Hepatocyte (in vitro differentiated cells): ENCODE results near the gene GEMIN4. TPM values are rescaled to one million over a fixed set of nuclear protein-coding genes. Genes with fewer than 3 reads are reported as not detected.

ENCODE experiments used
- DNase-seq: peaks from one replicate; pipeline ENCODE4 v3.0.0-alpha.2; 2016; ENCODE audit warnings: low spot score
- H2AFZ ChIP-seq: fragments of 200-600 bp; sonication (generic); 2 replicates; pipeline ENCODE4 v1.6.0; 2016; ENCODE audit warnings: antibody characterized with exemption, mild to moderate bottlenecking
- H3K27ac ChIP-seq: fragments of 200-600 bp; sonication (generic); 2 replicates; pipeline ENCODE4 v1.5.1; 2016; ENCODE audit warnings: mild to moderate bottlenecking
- H3K27me3 ChIP-seq: fragments of 200-600 bp; sonication (generic); 2 replicates; pipeline ENCODE4 v1.6.1; 2016
- H3K36me3 ChIP-seq: fragments of 200-600 bp; sonication (generic); replicated peaks from 2 replicates; pipeline ENCODE4 v1.5.1; 2016; ENCODE audit warnings: low read depth; ENCODE audit not compliant: insufficient read depth
- H3K4me1 ChIP-seq: fragments of 200-600 bp; sonication (generic); 2 replicates; pipeline ENCODE4 v1.5.1; 2016; ENCODE audit warnings: mild to moderate bottlenecking, moderate library complexity; ENCODE audit not compliant: insufficient read depth
- H3K4me2 ChIP-seq: fragments of 200-600 bp; sonication (generic); 2 replicates; pipeline ENCODE4 v1.6.0; 2016
- H3K4me3 ChIP-seq: fragments of 200-600 bp; sonication (generic); 2 replicates; pipeline ENCODE4 v1.5.1; 2016; ENCODE audit warnings: mild to moderate bottlenecking
- H3K79me2 ChIP-seq: fragments of 200-600 bp; sonication (generic); 2 replicates; pipeline ENCODE4 v1.6.0; 2017; ENCODE audit warnings: mild to moderate bottlenecking
- H3K9me2 ChIP-seq: fragments of 200-600 bp; sonication (generic); replicated peaks from 2 replicates; pipeline ENCODE4 v1.6.0; 2017; ENCODE audit warnings: mild to moderate bottlenecking; ENCODE audit not compliant: insufficient read depth
- H3K9me3 ChIP-seq: fragments of 200-600 bp; sonication (generic); 2 replicates; pipeline ENCODE4 v1.5.1; 2016; ENCODE audit warnings: low read depth, mild to moderate bottlenecking
- H4K20me1 ChIP-seq: fragments of 200-600 bp; sonication (generic); 2 replicates; pipeline ENCODE4 v1.6.0; 2016; ENCODE audit warnings: mild to moderate bottlenecking; ENCODE audit not compliant: insufficient read depth, poor library complexity, severe bottlenecking
- CTCF ChIP-seq: fragments of 200-600 bp; sonication (generic); IDR thresholded peaks from 2 replicates; pipeline ENCODE4 v1.5.1; 2016; ENCODE audit warnings: antibody characterized with exemption, mild to moderate bottlenecking; ENCODE audit not compliant: poor library complexity
- EZH2 ChIP-seq: fragments of 200-600 bp; sonication (generic); IDR thresholded peaks from 2 replicates; pipeline ENCODE4 v1.6.1; 2016; ENCODE audit warnings: antibody characterized with exemption, mild to moderate bottlenecking, borderline replicate concordance
- EZH2phosphoT487 ChIP-seq: fragments of 200-600 bp; sonication (generic); IDR thresholded peaks from one replicate; pipeline ENCODE4 v1.6.1; 2018; ENCODE audit warnings: antibody characterized with exemption, mild to moderate bottlenecking, low read depth, moderate library complexity; ENCODE audit not compliant: unreplicated experiment, severe bottlenecking
- WGBS: methylation state at CpG from one replicate; pipeline ENCODE4 v1.1.6; 2016; ENCODE audit warnings: low lambda C conversion rate; ENCODE audit errors: missing lambda C conversion rate; 5-methylcytosine and 5-hydroxymethylcytosine counted together
- polyA plus RNA-seq: library from polyadenylated mRNA; unstranded; fragments of >200 nt; fragmentation: Nextera tagmentation; extraction: Ambion mirVana; gene quantifications from 2 replicates; pipeline ENCODE4 v1.2.1, GENCODE V29; 2016
- total RNA-seq: library from RNA; depleted of rRNA; stranded (reverse); fragments of >200 nt; gene quantifications from 2 replicates; pipeline ENCODE4 v1.2.3, GENCODE V29; 2014

Gene GEMIN4
- total and polyA plus RNA-seq, 2 experiments from 2014 or later, result 12.0 to 12.8 TPM

- Histone ChIP-seq H3K9me3 (no peaks in the 10 kb centered on the region), H3K27me3 (no peaks in the 10 kb centered on the region), H4K20me1 (no peaks in the 10 kb centered on the region), H3K9me2 (no peaks in the 10 kb centered on the region), H3K36me3 (no peaks in the 10 kb centered on the region), H3K4me3 (no peak overlapping the region), H2AFZ (no peak overlapping the region), H3K4me2 (no peak overlapping the region), H3K79me2 (peaks cover 46% of the 10 kb centered on the region), H3K27ac (no peak overlapping the region), H3K4me1 (peaks cover 6% of the 10 kb centered on the region)
- 82% methylated on average over 1 of the region's 1 CpG for WGBS
- TF ChIP-seq EZH2 (no peak), EZH2phosphoT487 (no peak), CTCF (no peak)
- no peak for DNase-seq
Observed at GRCh38 chr17:705011-705410, 47.1 kb downstream of the GEMIN4 start.

- 70% methylated on average over 4 of the region's 4 CpGs for WGBS
- TF ChIP-seq EZH2phosphoT487, result no peak
- no peak for TF ChIP-seq EZH2
- TF ChIP-seq CTCF, result no peak
- no peaks in the 10 kb centered on the region for H3K9me3 ChIP-seq
- no peaks in the 10 kb centered on the region for H3K27me3 ChIP-seq
- no peaks in the 10 kb centered on the region for H3K9me2 ChIP-seq
- no peak overlapping the region for H2AFZ ChIP-seq
- no peaks in the 10 kb centered on the region for H3K36me3 ChIP-seq
- H3K79me2 ChIP-seq, result peaks cover 38% of the 10 kb centered on the region
- H3K4me2 ChIP-seq, result no peak overlapping the region
- no peaks in the 10 kb centered on the region for H4K20me1 ChIP-seq
- H3K4me3 ChIP-seq, result no peak overlapping the region
- no peak overlapping the region for H3K27ac ChIP-seq
- H3K4me1 ChIP-seq, result peaks cover 6% of the 10 kb centered on the region
- DNase-seq, result no peak
Observed at GRCh38 chr17:704111-704864, 47.8 kb downstream of the GEMIN4 start.

GRCh38 chr17:703081-703875, 48.8 kb downstream of the GEMIN4 start:
- Histone ChIP-seq H3K36me3 (no peaks in the 10 kb centered on the region), H3K27me3 (no peaks in the 10 kb centered on the region), H2AFZ (no peak overlapping the region), H3K4me2 (no peak overlapping the region), H3K9me2 (no peaks in the 10 kb centered on the region), H3K4me1 (peaks cover 6% of the 10 kb centered on the region), H3K9me3 (no peaks in the 10 kb centered on the region), H3K79me2 (peaks cover 33% of the 10 kb centered on the region), H4K20me1 (no peaks in the 10 kb centered on the region), H3K27ac (no peak overlapping the region), H3K4me3 (no peak overlapping the region)
- DNase-seq, result no peak
- TF ChIP-seq CTCF, result no peak
- no peak for TF ChIP-seq EZH2phosphoT487
- no peak for TF ChIP-seq EZH2
- WGBS, result 80% methylated on average over 12 of the region's 12 CpGs
